B cell (primary cell): Measurements from ENCODE around the gene RABL2B. TPM values are rescaled to one million over a fixed set of nuclear protein-coding genes. Genes with fewer than 3 reads are reported as not detected.

Source experiments
- ATAC-seq: fragments of 200-7000 bp; cut with Tn5 transposase; one replicate; pipeline ENCODE4 v1.10.0; 2021; ENCODE audit warnings: low read depth, mild to moderate bottlenecking, moderate number of reproducible peaks, moderate library complexity
- CTCF ChIA-PET: fragments of 350-600 bp; sonication (Branson Sonifier 250); formaldehyde crosslinking; loops from one replicate; lab custom pipeline; 2021; ENCODE audit warnings: antibody characterized with exemption, inconsistent platforms; lab: Charles Lee
- POLR2A ChIA-PET: fragments of 350-600 bp; sonication (Branson Sonifier 250); formaldehyde crosslinking; loops from one replicate; lab custom pipeline; 2021; ENCODE audit warnings: antibody characterized with exemption; lab: Charles Lee
- DNase-seq: peaks from one replicate; pipeline ENCODE4 v3.0.0; 2013
- H2AFZ ChIP-seq: 2 replicates; pipeline ENCODE4 v1.6.1; 2012; ENCODE audit warnings: mild to moderate bottlenecking, low read depth, low read length; ENCODE audit not compliant: insufficient read depth, poor library complexity, severe bottlenecking
- H3K27ac ChIP-seq, 2 donors: 1 replicate in 1 of 2; 2 replicates in 1 of 2; pipeline ENCODE4 v1.5.1; 2012 to 2013; ENCODE audit warnings: low read length in 2 of 2, mild to moderate bottlenecking in 2 of 2, moderate library complexity in 1 of 2
- H3K27me3 ChIP-seq, 4 experiments: fragments of 200-600 bp in 1 of 4; sonication (generic) in 1 of 4; replicated peaks in 1 of 4; 1 replicate in 2 of 4; 2 replicates in 2 of 4; pipeline versions ENCODE4 v1.6.1 to v1.7.0; 2013 to 2016; ENCODE audit warnings: low read length in 3 of 4, mild to moderate bottlenecking in 2 of 4, mixed read lengths in 1 of 4, moderate library complexity in 1 of 4; ENCODE audit not compliant: insufficient read depth in 4 of 4, control insufficient read depth in 3 of 4; ENCODE audit errors: control extremely low read depth in 1 of 4
- H3K36me3 ChIP-seq, 2 experiments: replicated peaks in 1 of 2; 1 replicate in 1 of 2; 2 replicates in 1 of 2; pipeline versions ENCODE4 v1.6.1 to v1.7.1; 2013; ENCODE audit warnings: low read length in 1 of 2; ENCODE audit not compliant: insufficient read depth in 2 of 2, control insufficient read depth in 1 of 2; ENCODE audit errors: control extremely low read depth in 1 of 2, extremely low read depth in 1 of 2
- H3K4me1 ChIP-seq, 2 donors: fragments of 200-600 bp in 1 of 2; sonication (generic) in 1 of 2; 1 replicate in 1 of 2; 2 replicates in 1 of 2; pipeline versions ENCODE4 v1.5.1 to v1.6.1; 2013 to 2017; ENCODE audit warnings: low read length in 2 of 2; ENCODE audit not compliant: control insufficient read depth in 2 of 2, insufficient read depth in 2 of 2
- H3K4me2 ChIP-seq: replicated peaks from 2 replicates; pipeline ENCODE3; 2012; ENCODE audit warnings: mild to moderate bottlenecking, low read depth, low read length; ENCODE audit not compliant: poor library complexity, severe bottlenecking
- H3K4me3 ChIP-seq, 5 experiments: fragments of 200-600 bp in 1 of 5; sonication (generic) in 1 of 5; 1 replicate in 3 of 5; 2 replicates in 2 of 5; pipeline versions ENCODE4 v1.5.1 to v1.7.0; 2011 to 2016; ENCODE audit warnings: low read length in 4 of 5, mild to moderate bottlenecking in 4 of 5, low read depth in 2 of 5, control low read depth in 1 of 5, moderate library complexity in 1 of 5; ENCODE audit not compliant: insufficient read depth in 1 of 5; ENCODE audit errors: control extremely low read depth in 1 of 5, extremely low read depth in 1 of 5
- H3K79me2 ChIP-seq: fragments of 200-600 bp; sonication (generic); one replicate; pipeline ENCODE4 v1.6.0; 2016; ENCODE audit warnings: low read length; ENCODE audit not compliant: control insufficient read depth, insufficient read depth
- H3K9ac ChIP-seq: fragments of 200-600 bp; sonication (generic); 2 replicates; pipeline ENCODE4 v1.6.1; 2017; ENCODE audit warnings: mild to moderate bottlenecking, low read length, moderate library complexity
- H3K9me3 ChIP-seq, 3 donors: one replicate each; pipeline versions ENCODE4 v1.6.1 to v1.7.1; 2013; ENCODE audit warnings: low read length in 2 of 3; ENCODE audit not compliant: control insufficient read depth in 2 of 3, insufficient read depth in 1 of 3; ENCODE audit errors: control extremely low read depth in 1 of 3
- H4K20me1 ChIP-seq: 2 replicates; pipeline ENCODE4 v1.6.0; 2012; ENCODE audit warnings: mild to moderate bottlenecking, low read length; ENCODE audit not compliant: insufficient read depth, control insufficient read depth, poor library complexity, severe bottlenecking
- H3K27ac Mint-ChIP-seq: one replicate; pipeline ENCODE4 v1.8.0; 2021; ENCODE audit warnings: mixed read lengths
- H3K27me3 Mint-ChIP-seq: one replicate; pipeline ENCODE4 v1.8.0; 2021; ENCODE audit warnings: mixed read lengths
- H3K4me1 Mint-ChIP-seq: one replicate; pipeline ENCODE4 v1.8.0; 2021; ENCODE audit warnings: mixed read lengths
- H3K4me3 Mint-ChIP-seq: one replicate; pipeline ENCODE4 v1.8.0; 2021; ENCODE audit warnings: mixed read lengths
- H3K9me3 Mint-ChIP-seq: one replicate; pipeline ENCODE4 v1.8.0; 2022; ENCODE audit warnings: mixed read lengths; ENCODE audit not compliant: insufficient read depth
- EZH2 ChIP-seq: IDR thresholded peaks from 2 replicates; pipeline ENCODE4 v1.6.1; 2012; ENCODE audit warnings: borderline replicate concordance, low read depth, mild to moderate bottlenecking, moderate library complexity, low read length; ENCODE audit not compliant: insufficient read depth, poor library complexity, severe bottlenecking
- WGBS: methylation state at CpG from one replicate; pipeline ENCODE4 v1.1.5; 2013; ENCODE audit warnings: missing lambda C conversion rate; ENCODE audit not compliant: insufficient coverage; 5-methylcytosine and 5-hydroxymethylcytosine counted together
- intact Hi-C: fragments of 100-400 bp; cut with micrococcal nuclease; formaldehyde crosslinking; loops from one replicate; pipeline ENCODE4 v1.10.0; 2022
- polyA plus RNA-seq: library from polyadenylated mRNA; depleted of rRNA; stranded (reverse); fragments of >200 nt; gene quantifications from 2 replicates; pipeline ENCODE4 v1.2.3, GENCODE V29; 2012
- total RNA-seq, 2 donors: library from RNA; stranded (reverse); fragments of 120-200 nt in 1 of 2; gene quantifications; 1 replicate in 1 of 2; 2 replicates in 1 of 2; pipeline versions ENCODE4 v1.2.3 to v1.2.4, GENCODE V29; 2013 to 2022
- TF ChIP-seq, protein P1 (sequence below): fragments of 200-600 bp; IDR thresholded peaks from one replicate; pipeline ENCODE4 v1.8.0; 2022; ENCODE audit warnings: antibody characterized with exemption, mild to moderate bottlenecking

Gene RABL2B
- total and polyA plus RNA-seq, 2 donors (not counting 1 experiment from before 2014, with no cell fraction given): 93.1 to 99.0 TPM

- Histone ChIP-seq H3K27ac (no peak within 1 kb of the TSS), H3K4me2 (no peak within 1 kb of the TSS), H3K79me2 (no peaks in the 10 kb centered on the region), H3K27me3 (no peaks in the 10 kb centered on the region), H3K4me1 (no peaks in the 10 kb centered on the region), H3K4me3 (no peak within 1 kb of the TSS), H2AFZ (no peak within 1 kb of the TSS), H3K9ac (no peak within 1 kb of the TSS), H3K36me3 (no peaks in the 10 kb centered on the region), H3K9me3 (no peaks in the 10 kb centered on the region), H4K20me1 (no peaks in the 10 kb centered on the region)
- H3K27me3 Mint-ChIP-seq: peaks cover 22% of the 10 kb centered on the region
- ATAC-seq (no peak), DNase-seq (no peak)
- POLR2A ChIA-PET: no interaction called here
- H3K9me3 Mint-ChIP-seq: no peaks in the 10 kb centered on the region
- TF ChIP-seq, protein P1, sequence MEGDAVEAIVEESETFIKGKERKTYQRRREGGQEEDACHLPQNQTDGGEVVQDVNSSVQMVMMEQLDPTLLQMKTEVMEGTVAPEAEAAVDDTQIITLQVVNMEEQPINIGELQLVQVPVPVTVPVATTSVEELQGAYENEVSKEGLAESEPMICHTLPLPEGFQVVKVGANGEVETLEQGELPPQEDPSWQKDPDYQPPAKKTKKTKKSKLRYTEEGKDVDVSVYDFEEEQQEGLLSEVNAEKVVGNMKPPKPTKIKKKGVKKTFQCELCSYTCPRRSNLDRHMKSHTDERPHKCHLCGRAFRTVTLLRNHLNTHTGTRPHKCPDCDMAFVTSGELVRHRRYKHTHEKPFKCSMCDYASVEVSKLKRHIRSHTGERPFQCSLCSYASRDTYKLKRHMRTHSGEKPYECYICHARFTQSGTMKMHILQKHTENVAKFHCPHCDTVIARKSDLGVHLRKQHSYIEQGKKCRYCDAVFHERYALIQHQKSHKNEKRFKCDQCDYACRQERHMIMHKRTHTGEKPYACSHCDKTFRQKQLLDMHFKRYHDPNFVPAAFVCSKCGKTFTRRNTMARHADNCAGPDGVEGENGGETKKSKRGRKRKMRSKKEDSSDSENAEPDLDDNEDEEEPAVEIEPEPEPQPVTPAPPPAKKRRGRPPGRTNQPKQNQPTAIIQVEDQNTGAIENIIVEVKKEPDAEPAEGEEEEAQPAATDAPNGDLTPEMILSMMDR: no peak
- TF ChIP-seq EZH2: no peak
- no peak within 1 kb of the TSS for H3K27ac Mint-ChIP-seq
- no peaks in the 10 kb centered on the region for H3K4me1 Mint-ChIP-seq
- intact Hi-C loops: no loop called here
- 88% methylated on average over 12 of the region's 13 CpGs for WGBS
- CTCF ChIA-PET: no interaction called here
- no peak within 1 kb of the TSS for H3K4me3 Mint-ChIP-seq
Measured at GRCh38 chr22:50737728-50738648, 45.4 kb downstream of the RABL2B start, which contains the start of gene ACR. TSS of gene ACR (plus strand) at chr22:50738204. CDS start at chr22:50738236, 32 bp downstream.

DNA sequence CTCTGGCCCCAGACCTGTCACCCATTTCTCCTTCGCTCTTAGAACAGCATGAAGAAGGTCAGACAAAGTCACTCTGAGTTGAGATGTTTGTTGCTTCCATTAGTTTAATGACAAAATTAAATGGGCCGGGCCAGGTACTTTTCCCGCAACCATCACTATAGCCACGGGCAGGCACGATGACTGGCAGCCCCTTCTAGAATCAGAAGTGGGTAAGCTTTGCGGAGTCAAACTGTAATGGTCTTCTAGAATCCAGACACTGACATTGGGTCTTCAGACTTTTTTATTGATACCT lies 47.8 kb downstream of the RABL2B start:
- ATAC-seq: no peak
- TF ChIP-seq EZH2: no peak
- TF ChIP-seq, protein P1: no peak
- Histone ChIP-seq H4K20me1 (no peaks in the 10 kb centered on the region), H2AFZ (no peak overlapping the region), H3K4me1 (no peaks in the 10 kb centered on the region), H3K27me3 (no peaks in the 10 kb centered on the region), H3K79me2 (no peaks in the 10 kb centered on the region), H3K9me3 (no peaks in the 10 kb centered on the region), H3K9ac (no peak overlapping the region), H3K36me3 (no peaks in the 10 kb centered on the region), H3K27ac (no peak overlapping the region), H3K4me3 (no peak overlapping the region), H3K4me2 (no peak overlapping the region)
- intact Hi-C loops: no loop called here
- WGBS: 100% methylated on average over 1 of the region's 6 CpGs
- no peak for DNase-seq
- H3K9me3 Mint-ChIP-seq: no peaks in the 10 kb centered on the region
- no peak overlapping the region for H3K27ac Mint-ChIP-seq
- ChIA-PET POLR2A (no interaction called here), CTCF (interaction anchor here (0.7 kb wide), 1 partner anchor 67 kb away, joined by 3 read pairs; no protein-coding TSS in a partner anchor)
- no peak overlapping the region for H3K4me3 Mint-ChIP-seq
- peaks cover 2% of the 10 kb centered on the region for H3K4me1 Mint-ChIP-seq
- peaks cover 25% of the 10 kb centered on the region for H3K27me3 Mint-ChIP-seq
